ENCODE data around the gene KIRREL3. TPM values are rescaled to one million over a fixed set of nuclear protein-coding genes. Genes with fewer than 3 reads are reported as not detected.

The KIRREL3 gene
- total and polyA plus RNA-seq, 8 donors: 0.06 to 1.1 (median 0.26) TPM; not detected in 2

DNA sequence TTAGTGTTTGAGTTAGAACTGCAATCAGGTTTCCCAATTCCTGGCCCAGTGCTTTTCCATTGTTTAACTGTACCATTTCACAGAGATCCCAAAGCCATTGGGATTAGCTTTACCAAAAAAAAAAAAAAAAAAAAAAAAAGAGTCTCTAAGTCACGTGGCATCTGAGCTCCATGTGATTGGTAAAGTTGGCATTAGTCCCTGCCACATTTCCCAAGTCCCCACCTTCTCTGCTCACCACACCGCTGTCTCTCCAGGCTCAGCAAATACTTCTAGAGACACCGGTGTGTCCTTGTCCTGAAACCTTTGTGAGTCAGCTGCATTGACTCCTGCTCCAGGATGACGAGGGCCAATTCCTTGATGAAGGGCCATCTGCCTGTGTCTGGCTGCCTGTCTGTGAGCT lies 305.3 kb downstream of the KIRREL3 start:
- Histone ChIP-seq H3K36me3 (no peaks in the 10 kb centered on the region), H3K27me3 (no peaks in the 10 kb centered on the region), H3K4me1 (no peaks in the 10 kb centered on the region), H3K27ac (no peak overlapping the region), H3K9me3 (no peaks in the 10 kb centered on the region), H3K4me3 (no peak overlapping the region)
- WGBS, 2 donors: 64 to 79% methylated on average over 4 of the region's 4 CpGs
- TF ChIP-seq, protein P1, sequence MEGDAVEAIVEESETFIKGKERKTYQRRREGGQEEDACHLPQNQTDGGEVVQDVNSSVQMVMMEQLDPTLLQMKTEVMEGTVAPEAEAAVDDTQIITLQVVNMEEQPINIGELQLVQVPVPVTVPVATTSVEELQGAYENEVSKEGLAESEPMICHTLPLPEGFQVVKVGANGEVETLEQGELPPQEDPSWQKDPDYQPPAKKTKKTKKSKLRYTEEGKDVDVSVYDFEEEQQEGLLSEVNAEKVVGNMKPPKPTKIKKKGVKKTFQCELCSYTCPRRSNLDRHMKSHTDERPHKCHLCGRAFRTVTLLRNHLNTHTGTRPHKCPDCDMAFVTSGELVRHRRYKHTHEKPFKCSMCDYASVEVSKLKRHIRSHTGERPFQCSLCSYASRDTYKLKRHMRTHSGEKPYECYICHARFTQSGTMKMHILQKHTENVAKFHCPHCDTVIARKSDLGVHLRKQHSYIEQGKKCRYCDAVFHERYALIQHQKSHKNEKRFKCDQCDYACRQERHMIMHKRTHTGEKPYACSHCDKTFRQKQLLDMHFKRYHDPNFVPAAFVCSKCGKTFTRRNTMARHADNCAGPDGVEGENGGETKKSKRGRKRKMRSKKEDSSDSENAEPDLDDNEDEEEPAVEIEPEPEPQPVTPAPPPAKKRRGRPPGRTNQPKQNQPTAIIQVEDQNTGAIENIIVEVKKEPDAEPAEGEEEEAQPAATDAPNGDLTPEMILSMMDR (IDR thresholded peaks at IDR 0.05): no peak
- ATAC-seq (no peak), DNase-seq (no peak), FAIRE-seq (no peak)
- intact Hi-C loops (cut with DNase I): no loop called here

DNA sequence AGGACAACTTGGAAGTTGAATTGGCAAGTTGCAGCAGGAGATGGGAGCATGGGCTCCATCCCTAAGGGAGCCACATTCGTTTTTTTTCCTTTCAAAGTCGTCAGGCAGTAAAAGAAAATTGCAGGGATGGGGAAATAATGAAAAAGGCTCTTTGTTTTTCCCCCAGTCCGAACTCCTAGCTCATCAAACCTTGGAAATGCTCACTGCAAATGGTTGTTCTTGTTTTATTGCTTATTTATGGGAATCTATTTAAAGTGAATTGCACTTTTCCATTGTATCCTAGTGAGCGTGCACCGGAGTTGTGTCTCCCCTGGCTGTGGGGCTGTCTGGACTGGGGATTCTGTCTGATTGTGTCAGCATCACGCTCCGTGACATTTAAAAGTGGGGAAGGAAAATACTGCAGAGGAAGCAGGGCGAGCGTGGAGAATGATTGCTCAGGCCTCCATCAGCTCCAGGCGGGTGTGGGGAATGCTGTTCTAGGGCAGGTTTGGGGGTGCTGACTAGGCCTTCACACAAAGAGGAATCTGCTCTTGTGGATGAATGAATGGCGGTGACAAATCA lies 306.4 kb downstream of the KIRREL3 start:
- WGBS, 2 donors: 80% methylated on average over 11 of the region's 11 CpGs
- H3K36me3 ChIP-seq: no peaks in the 10 kb centered on the region
- intact Hi-C loops (cut with DNase I): no loop called here
- no peaks in the 10 kb centered on the region for H3K4me1 ChIP-seq
- no peak for DNase-seq
- no peak for ATAC-seq
- no peak overlapping the region for H3K4me3 ChIP-seq
- TF ChIP-seq, protein P1 (IDR thresholded peaks at IDR 0.05): no peak
- no peak for FAIRE-seq
- H3K27ac ChIP-seq: no peak overlapping the region
- no peaks in the 10 kb centered on the region for H3K9me3 ChIP-seq
- H3K27me3 ChIP-seq: no peaks in the 10 kb centered on the region

- no peak overlapping the region for H3K27ac ChIP-seq
- H3K4me3 ChIP-seq: no peak overlapping the region
- 68 to 72% methylated on average over 2 of the region's 2 CpGs for WGBS, 2 donors
- H3K4me1 ChIP-seq: no peaks in the 10 kb centered on the region
- FAIRE-seq: no peak
- DNase-seq: no peak
- no peak for ATAC-seq
- no peaks in the 10 kb centered on the region for H3K9me3 ChIP-seq
- TF ChIP-seq, protein P1 (IDR thresholded peaks at IDR 0.05): no peak
- intact Hi-C loops (cut with DNase I): no loop called here
- no peaks in the 10 kb centered on the region for H3K27me3 ChIP-seq
- H3K36me3 ChIP-seq: no peaks in the 10 kb centered on the region
Observed at GRCh38 chr11:126687477-126687876, 313.1 kb downstream of the KIRREL3 start.

GRCh38 chr11:126686938-126687337 lies 313.6 kb downstream of the KIRREL3 start:
- no peaks in the 10 kb centered on the region for H3K9me3 ChIP-seq
- no peaks in the 10 kb centered on the region for H3K27me3 ChIP-seq
- intact Hi-C loops (cut with DNase I): no loop called here
- H3K4me3 ChIP-seq: no peak overlapping the region
- WGBS, 2 donors: 73 to 74% methylated on average over 4 of the region's 4 CpGs
- FAIRE-seq: no peak
- no peak for DNase-seq
- no peak overlapping the region for H3K27ac ChIP-seq
- ATAC-seq: no peak
- no peaks in the 10 kb centered on the region for H3K4me1 ChIP-seq
- no peaks in the 10 kb centered on the region for H3K36me3 ChIP-seq
- TF ChIP-seq, protein P1 (IDR thresholded peaks at IDR 0.05): no peak

GRCh38 chr11:126683766-126684728 lies 316.5 kb downstream of the KIRREL3 start:
- TF ChIP-seq, protein P1 (IDR thresholded peaks at IDR 0.05): no peak
- Histone ChIP-seq H3K4me3 (no peak overlapping the region), H3K4me1 (no peaks in the 10 kb centered on the region), H3K9me3 (no peaks in the 10 kb centered on the region), H3K27ac (no peak overlapping the region), H3K27me3 (no peaks in the 10 kb centered on the region), H3K36me3 (no peaks in the 10 kb centered on the region)
- ATAC-seq: no peak
- 70 to 80% methylated on average over 19 of the region's 19 CpGs for WGBS, 2 donors
- no peak for FAIRE-seq
- peak in 1 of 6 donors; percentile 49 for DNase-seq
- intact Hi-C loops (cut with DNase I): no loop called here

Data from pancreas (tissue), 10 donors.